Activated CD4-positive, alpha-beta T cell treated with anti-CD3 and anti-CD28 coated beads, Interleukin-2, Interleukin-4, amounts not matched to agents 100 ng/mL and 50 ng/mL, durations not matched to agents 16 hours and 8 hours (primary cell): ENCODE data around the gene UXT.
A peak's percentile ranks its signal among the peaks of the same experiment; 100 is the strongest.

Source experiments
- DNase-seq: peaks from one replicate; pipeline ENCODE4 v3.0.0-alpha.2; 2020; ENCODE audit warnings: low spot score

The UXT gene

DNA sequence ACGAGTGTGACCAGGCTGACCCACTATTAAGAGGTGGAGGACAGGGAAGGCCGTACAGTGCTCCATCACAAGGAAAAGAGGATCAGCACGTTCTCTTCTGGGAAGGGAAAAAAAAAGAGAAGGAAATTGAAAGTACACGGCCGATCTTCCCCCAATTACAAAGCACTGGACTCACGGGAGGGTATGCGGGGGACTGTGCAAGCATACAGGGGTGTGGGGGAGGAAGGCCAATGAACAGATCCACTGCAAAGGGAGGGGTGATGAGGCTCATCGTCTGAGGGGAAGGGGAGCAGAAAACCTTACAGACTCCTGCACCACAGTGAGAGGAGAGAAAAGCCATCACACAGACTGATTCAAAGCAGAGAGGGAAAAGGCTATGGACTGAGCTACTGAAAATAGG lies 9.7 kb downstream of the UXT start:
- DNase-seq: no peak

DNA sequence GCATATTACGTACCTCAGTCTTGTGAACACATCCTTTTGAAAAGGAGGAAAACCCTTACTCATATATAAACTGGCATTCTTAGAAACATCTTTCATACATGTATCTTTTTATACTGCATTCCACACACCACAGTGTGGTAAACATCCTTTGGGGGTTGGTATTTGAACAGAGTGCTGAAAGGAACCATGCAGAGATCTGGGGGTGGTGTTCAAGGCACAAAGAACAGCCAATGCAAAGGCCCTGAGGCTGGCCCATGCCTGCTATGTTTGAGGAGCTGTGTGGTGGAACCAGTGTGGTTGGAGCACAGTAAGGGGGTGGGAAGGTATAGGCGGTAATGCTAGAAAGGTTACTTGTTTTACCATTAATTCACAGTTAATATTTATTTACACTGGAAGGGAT lies 10.6 kb downstream of the UXT start:
- peak; percentile 26 for DNase-seq

DNA sequence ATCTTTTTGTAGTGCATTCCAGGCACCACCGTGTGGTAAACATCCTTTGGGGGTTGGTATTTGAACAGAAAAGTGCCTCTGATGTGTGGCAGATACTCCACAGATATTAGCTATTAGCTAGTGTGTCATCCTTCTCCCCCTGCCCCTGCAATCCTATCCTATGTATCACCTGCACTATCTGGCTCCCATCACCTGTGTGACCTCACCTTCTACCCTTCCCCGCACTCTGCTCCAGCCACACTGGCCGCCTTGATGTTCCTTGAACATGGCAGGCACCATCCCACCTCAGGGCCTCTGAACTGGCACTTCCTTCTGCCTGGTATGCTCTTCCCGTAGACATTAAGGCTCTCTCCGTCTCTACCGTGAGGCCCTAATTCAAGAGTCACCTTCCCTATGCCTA lies 12.3 kb downstream of the UXT start:
- DNase-seq: no peak

DNA sequence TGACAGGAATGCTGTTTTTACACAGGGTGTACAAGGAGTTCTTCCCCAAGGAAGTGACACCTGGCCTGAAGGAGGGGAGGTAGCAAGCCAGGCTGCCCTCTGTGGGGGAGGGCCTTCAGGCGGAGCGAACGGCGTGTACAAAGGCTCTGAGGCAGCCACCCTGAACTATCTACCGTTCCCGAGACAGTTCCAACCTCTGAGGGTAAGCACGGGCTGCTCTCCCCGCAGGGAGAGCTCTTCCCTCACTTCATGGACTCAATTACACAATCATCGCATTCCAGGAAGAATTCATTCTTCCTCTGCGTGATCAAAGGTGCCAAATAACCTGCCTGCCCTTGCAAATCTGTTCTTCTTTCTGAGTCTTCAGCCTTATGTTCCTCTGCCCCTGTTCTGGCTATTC lies 13.4 kb downstream of the UXT start:
- no peak for DNase-seq

DNA sequence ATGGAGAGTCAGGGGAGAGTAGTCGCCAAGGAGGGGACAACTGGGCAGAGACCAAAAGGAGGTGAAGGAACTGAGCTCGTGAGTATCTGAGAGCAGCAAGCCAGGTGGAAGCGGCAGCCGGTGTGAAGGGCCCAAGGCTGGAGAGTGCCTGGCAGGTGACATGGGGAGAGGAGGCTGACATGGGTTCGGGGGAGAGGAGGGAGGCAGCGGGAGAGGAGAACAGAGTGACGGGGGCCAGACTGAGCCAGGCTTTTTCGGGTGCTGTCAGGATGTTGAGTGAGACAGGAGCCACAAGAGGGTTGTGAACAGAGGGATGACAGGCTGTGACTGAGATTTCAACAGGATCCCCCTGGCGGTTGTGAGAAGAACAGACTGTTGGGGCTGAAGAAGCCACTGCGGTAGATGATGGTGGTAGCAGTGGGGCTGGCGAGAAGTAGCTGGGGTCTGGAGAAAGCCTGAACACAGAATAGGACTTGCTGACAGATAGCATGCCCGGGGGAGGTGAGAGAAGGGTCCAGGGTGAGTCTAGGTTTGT lies 14.4 kb downstream of the UXT start:
- no peak for DNase-seq

DNA sequence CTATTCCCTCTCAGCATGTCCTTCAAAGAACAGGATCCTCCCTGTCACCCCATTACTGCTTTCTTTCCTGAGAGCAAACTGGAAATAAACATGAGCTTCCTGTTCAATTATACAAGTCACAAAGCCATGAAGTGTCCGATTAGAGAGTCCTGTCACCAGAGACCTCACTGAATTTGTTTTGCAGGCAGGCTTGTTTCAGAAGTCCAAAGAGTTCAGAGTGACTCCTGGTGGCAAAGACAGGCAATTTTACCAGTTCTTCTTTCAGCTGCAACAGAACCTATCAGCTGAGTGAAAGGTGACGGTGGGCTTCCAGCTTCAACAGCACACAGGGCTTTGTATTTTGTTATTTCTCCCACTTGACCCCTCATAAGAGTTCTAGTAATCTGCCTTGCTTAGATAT lies 15.1 kb downstream of the UXT start:
- no peak for DNase-seq

DNA sequence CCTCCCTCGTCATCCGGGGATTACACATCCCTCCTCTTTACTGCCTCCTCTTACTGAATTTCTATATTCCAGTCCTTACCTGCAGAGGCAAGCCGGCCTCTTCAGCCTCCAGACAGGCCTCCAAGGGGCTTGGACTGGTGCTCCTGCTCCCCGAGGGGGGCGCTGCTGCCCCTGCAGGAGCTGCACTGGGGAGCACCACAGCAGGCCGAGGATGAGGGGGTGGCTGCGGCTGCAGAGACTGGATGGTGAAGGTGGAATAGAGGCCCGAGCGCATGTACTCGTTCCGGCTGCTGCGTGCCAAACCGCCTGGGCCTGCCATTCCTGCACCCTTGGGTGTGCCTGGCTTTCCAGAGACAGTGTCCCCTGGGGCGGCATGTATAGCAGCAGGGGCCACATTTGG lies 20.2 kb downstream of the UXT start:
- no peak for DNase-seq

DNA sequence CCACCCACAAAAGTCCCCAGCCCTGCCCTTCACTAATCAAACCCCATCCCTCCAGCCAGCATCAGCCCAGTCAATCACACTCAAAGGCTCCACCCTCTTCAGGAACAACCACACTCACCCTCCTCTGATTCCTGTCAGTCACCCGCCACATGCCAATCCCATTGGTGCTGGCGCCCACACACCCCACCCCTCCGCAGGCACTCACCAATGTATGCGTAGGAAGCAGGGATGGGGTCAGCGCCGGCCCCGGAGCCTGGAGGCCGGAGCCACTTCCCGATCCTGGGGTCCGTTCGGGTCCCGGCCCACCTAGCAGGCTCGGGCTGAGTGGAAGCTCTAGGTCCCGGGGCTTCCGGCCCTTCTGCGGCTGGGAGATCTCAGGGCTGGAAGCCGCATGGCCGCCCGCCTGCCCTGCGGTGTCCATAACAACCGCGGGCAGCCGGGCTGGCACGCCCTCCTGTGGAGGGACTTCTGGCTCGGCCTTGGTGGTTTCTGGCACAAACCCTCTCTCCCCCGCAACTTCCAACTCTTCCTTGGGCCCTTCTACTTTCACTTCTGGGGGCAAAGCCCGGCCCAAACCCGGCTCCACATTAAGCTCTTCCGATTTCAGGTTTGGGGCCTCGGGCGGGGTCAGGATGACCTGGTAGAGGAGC lies 21.3 kb downstream of the UXT start:
- DNase-seq: peak; percentile 30

DNA sequence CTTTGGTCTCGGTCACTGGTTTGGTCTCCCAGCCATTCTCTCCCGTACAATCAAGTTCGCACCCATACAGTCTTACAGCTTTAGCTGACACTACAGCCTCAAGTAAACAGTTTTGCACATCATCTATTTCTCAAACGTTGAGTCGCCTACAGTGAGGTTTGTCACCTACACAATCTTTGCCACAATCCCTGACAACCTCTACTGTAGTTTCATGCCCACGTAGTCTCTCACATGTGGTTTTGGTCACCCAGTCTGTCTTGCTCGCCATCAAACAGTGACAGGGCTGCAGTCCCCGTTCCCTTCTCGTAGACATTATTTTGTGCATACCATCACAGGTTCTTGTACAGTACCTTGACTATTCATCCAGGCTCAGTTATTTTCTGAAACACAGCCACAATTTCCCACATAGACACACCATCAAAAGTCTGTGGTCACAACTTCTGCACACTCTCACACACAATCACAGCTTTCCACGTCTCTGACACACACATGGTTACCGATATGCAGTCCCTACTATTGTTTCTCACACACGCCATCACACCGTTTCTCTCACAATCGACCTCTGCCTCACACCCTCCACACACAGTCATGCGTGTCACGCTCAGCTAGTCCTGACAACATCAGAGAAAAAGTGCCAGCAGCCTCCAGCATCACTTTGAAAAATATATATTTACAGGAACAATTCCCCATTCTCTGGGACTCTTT lies 24.0 kb downstream of the UXT start:
- DNase-seq: peak; percentile 22

DNA sequence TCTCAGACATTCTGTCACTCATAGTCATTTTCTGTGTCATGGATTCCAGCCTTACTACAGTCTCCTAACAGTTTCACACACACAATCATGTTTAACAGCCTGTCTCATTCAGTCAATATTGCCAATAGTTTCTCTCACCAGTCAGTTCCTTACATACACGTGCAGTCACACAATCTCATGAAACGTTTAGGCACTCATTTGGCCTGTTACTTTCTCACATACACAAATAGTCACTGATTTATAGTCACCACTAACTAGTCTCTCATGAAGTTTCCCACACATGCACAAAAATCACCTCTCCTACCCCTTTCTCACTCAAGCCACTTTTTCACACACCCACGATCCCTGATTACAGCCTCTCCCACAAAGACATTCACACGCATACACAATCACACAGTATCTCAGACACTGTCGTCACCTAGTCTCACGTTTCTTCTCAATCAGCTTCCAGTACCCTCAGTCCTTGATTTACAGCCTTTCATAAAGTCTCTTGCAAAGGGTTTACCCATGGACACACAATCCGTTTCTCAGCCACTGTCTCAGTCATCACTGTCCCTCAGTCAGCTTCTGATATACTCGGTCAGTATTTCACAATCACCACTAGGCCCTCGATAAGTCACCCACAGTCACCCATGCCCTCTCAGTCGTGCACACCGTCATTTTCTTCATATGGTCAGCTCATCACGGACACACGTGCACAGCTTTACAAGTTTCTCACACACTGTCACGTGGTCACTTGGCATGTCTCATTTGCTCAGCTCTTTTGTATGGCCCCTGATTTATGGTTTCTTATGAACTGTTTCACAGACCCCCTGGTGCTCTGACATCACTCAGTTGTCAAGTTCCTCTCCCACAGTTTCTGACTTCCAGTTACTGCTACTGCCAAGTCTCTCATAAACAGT lies 25.0 kb downstream of the UXT start:
- no peak for DNase-seq

DNA sequence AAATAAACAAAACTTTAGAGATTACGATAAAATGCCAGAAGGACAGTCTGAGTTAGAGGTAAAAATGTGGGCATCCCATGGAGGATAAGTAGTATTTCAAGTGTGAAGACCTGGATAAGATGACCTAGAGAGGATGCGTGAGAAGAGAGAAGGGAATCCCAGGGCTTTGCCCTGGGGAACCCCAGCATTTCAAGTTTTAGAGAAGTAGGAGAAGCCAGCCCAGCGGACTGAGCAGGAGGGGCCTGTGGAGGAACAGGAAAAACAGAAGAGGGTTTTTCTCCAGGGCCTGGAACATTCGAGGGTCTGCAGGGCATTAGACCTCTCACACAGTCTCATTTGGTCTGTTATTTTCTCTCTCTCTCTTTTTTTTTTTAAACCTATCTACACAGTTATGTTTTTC lies 26.3 kb downstream of the UXT start:
- no peak for DNase-seq

DNA sequence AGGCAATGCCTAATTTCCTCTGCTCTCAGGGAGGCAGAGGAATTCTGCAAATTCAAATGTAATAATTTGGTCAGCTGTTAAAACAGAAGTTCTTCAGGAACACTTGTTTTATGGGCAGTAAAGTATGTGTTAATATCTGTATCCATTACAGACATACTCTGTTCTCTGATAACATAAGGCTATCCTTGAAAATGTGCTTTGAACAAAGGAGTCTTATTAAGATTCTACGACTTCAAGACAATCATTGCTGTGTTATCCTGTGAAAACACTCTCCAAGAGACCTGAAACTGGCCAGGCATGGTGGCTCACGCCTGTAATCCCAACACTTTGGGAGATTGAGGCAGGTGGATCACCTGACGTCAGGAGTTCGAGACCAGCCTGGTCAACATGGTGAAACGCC lies 27.3 kb downstream of the UXT start:
- no peak for DNase-seq

DNA sequence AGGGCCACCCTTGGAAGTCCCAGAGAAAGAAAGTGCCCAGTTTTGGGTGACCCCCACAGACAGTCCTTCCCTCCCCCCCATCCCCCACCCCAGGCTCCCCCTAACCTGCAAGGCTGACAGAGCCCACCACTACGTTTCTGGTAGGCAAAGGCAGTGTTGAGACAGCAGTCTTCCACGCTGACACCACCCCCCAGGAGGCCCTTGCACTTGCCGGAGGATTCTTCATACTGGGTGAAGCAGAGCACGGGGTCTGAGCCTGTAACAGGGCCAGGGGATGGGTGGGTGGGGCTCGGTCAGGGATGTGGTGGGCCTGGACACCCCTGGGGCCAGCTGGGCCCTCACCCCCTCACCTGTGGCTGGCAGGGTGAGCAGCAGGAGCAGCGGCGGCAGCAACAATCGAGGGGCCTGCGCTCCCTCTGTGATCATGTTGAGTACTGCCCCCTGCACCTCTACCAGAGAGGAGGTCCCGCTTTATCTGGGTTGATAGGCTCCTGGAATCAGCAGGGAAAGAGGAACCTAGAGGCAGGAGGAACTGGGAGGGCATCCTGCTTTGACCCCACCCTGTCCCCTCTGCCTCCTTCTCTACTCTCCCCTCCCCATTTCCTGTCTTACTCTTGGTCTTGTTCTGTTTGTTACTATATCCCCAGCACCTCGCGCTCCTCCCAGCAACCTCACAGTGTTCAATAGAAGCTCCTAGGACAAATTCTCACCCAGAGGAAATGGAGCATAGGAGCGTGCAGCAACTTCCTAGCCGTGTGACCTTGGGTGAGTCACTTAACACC lies 29.4 kb downstream of the UXT start, which contains the start of gene CFP:
Gene CFP (minus strand): TSS at position 512 of the 782 bp plus-strand sequence. CDS start 86 bp downstream, at position 426.
- DNase-seq: no peak

DNA sequence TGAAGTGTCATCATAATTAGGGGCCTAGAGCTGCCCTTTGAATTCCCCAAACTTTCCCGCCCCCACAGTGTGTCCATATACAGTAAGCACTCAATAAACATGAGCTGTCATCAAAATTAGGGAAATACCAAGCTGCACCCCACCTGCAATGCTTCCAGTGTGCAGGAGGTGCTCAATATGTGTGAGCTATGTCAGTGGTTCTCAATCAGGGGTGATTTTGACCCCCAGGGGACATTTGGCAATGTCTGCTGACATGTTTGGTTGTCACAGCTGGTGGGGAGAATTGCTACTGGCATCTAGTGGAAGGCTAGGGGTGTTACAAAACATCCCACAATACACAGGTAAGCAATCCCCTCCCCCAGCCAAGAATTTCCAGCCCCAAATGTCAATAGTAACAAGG lies 30.0 kb downstream of the UXT start:
- no peak for DNase-seq

DNA sequence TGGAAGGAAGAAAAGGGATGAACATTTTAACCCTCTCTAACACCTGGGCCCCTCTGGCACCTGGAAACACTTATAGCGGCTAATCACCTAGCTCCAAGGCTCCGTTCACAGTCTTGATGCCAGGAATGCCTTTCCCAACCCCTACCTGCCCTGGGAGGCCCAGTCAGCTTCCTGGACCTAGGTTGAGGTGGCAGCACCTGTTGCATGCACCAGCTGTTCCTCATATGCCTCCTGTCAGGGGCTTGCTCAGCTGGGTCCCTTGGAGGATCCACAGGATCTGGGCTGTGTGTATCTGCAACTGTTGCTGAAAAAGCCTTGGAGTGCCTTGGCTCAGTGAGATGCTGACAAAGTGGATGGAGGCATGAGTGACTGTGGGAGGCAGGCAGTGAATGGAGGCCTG lies 33.6 kb downstream of the UXT start:
- DNase-seq: no peak

DNA sequence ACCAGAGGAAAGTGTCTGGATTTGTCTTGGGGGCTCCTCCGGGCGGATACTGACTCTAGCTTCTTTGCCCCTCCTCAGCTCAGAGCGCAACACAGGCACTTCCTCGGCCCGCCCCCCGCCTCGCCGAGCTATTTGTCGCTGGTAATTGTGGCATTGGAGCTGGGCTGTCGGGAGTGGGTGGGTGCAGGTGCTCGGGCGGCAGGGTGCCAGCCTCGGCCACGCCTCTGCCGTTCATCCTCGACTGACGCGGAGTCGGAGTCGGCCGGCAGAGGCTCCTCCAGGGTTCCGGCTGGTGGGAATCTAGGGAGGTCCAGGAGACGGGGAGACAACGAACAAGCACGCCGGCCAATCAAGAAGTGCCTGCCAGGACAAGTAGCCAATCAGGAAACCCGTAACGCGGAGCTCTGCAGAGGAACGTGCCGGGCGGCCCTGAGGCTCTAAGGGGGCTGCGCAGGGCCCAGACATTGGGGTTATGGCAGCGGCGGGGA lies 35.4 kb downstream of the UXT start:
- DNase-seq: no peak

DNA sequence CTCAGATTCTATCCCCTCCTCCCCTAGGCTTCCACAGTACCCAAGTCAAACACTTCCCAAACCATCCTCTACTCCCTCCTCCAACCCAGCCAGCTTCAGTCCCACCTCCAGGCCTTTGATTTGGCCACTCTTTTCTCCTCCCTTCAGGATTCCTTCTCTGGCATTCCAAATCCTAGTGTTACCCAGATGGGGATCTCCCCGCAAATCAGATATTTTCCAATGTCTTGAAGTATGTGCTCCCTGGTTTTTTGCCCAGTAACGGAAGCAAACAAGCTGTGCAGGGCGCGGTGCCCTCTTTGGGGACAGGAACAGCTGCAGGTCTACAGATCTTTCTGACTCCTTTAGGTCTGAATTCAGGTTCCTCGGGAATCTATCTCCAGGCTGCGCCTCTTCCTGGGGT lies 37.1 kb downstream of the UXT start:
- no peak for DNase-seq

DNA sequence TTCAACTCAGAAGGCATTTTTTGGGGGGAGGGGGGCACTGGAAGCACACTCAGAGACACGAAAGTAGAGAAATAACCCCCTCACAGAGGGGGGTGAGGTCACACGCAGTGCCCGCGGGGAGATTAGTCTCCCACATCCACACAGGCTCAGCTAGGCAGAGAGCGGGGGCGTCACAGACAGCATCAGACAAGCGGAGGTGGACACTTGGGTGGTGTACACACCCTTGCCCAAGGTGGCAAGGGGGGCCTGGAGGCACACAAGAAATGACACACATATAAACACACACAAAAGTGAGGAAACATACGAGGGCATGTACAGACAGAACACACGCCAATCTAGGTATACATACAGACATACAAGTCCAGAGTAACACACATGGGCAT lies 38.7 kb downstream of the UXT start:
- DNase-seq: no peak

DNA sequence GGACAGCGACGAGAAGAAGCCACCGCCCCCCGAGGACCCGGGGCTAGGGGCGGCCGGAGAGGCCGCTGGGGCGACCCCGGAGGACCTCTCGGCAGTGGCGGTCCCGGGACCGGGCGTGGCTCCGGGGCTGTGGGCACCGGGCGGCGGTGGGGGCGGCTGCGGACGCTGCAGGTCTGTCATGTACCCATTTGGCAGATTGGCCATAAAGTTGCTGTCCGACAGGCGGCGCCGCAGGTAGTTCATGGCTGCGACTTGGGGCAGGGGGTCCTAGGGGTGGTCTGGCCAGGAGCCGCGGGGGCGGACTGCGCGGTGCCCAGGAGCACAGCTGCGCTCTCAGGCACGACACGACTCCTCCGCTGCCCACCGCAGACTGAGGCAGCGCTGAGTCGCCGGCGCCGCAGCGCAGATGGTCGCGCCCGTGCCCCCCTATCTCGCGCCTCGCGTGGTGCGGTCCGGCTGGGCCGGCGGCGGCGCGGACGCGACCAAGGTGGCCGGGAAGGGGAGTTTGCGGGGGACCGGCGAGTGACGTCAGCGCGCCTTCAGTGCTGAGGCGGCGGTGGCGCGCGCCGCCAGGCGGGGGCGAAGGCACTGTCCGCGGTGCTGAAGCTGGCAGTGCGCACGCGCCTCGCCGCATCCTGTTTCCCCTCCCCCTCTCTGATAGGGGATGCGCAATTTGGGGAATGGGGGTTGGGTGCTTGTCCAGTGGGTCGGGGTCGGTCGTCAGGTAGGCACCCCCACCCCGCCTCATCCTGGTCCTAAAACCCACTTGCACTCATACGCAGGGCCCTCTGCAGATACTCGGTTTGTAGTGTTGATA lies 39.3 kb downstream of the UXT start, which contains the start of gene SYN1:
Gene SYN1 (minus strand): TSS at position 372 of the 817 bp plus-strand sequence. CDS start 129 bp downstream, at position 243.
- DNase-seq: peak; percentile 58

DNA sequence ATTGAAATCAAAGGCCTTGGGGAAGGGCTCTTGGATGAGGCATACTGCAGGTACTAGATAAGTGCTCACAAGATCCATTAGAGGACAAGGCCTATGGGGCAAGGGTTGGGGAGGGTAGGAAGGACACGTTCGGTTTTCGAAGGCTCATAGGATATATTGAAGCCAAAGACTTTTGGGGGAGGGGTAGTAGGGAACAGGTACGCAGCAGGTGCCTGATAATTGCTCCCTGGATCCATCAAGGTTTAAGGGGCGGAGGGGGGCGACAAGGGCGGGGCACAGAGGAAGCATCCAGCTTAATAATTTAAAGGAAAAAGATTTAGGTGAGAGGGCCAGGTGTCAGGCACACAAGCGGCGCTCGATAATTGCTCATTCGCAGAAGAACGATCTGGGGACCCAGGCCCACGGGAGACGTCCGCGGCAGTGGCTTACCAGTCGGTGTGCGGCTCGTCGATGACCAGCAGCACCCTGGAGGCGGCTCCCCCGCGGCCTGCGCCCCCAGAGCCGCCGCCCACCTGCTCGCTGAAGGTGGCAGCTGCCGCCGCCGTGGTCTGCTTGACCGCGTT lies 40.0 kb downstream of the UXT start:
- DNase-seq: no peak
